ENCODE measurements around the gene ZBTB44. TPM values are rescaled to one million over a fixed set of nuclear protein-coding genes. Genes with fewer than 3 reads are reported as not detected.

ZBTB44 gene
- total RNA-seq, 1 experiment from 2014 or later, result 23.8 TPM

Other genes starting within 250 kb of the ZBTB44 start
- 143 and 169 TPM in 2 replicates for gene APLP2, start 245.0 kb downstream of the ZBTB44 start, total RNA-seq (2014; rRNA removed; shearing (Covaris generic); ENCODE audit: low replicate concordance)
- 0.37 TPM in 1 of 2 replicates, not detected in the other for gene ST14, start 155.1 kb downstream of the ZBTB44 start, total RNA-seq (2014; rRNA removed; shearing (Covaris generic); ENCODE audit: low replicate concordance)
- gene ADAMTS8, start 113.7 kb upstream of the ZBTB44 start, total RNA-seq (2014; rRNA removed; shearing (Covaris generic); ENCODE audit: low replicate concordance), result 0.12 and 0.74 TPM in 2 replicates
- 4.6 and 7.1 TPM in 2 replicates for gene ADAMTS15, start 133.7 kb upstream of the ZBTB44 start, total RNA-seq (2014; rRNA removed; shearing (Covaris generic); ENCODE audit: low replicate concordance)

All from Caki2 (cell line).